SK-N-SH (cell line): ENCODE measurements around the gene ALKBH1. TPM values are rescaled to one million over a fixed set of nuclear protein-coding genes. Genes with fewer than 3 reads are reported as not detected.

Experiments used
- CTCF ChIA-PET: fragments of 300-600, 350-600 bp; formaldehyde crosslinking; extraction: SDS; loops from one replicate; lab custom pipeline; 2021; lab: Yijun Ruan, JAX
- POLR2A ChIA-PET: fragments of 350-600 bp; sonication (Branson Sonifier 250); formaldehyde crosslinking; extraction: SDS; loops from one replicate; lab custom pipeline; 2020; ENCODE audit warnings: antibody characterized with exemption, inconsistent platforms; lab: Yijun Ruan, JAX
- DNase-seq: peaks from one replicate; pipeline ENCODE4 v3.0.0; 2012
- H2AFZ ChIP-seq: fragments of 200-600 bp; sonication (generic); 2 replicates; pipeline ENCODE4 v1.8.1; 2016; ENCODE audit warnings: antibody characterized with exemption, mild to moderate bottlenecking, low read depth
- H3F3A ChIP-seq: fragments of 200-600 bp; sonication (generic); replicated peaks from 2 replicates; pipeline ENCODE3; 2016; ENCODE audit warnings: antibody characterized with exemption, mild to moderate bottlenecking; ENCODE audit not compliant: insufficient read depth
- H3K27ac ChIP-seq, 2 experiments: fragments of 200-500 bp in 1 of 2; fragments of 200-600 bp in 1 of 2; sonication (Bioruptor generic) in 1 of 2; sonication (generic), shearing (Covaris generic) in 1 of 2; 2 replicates each; pipeline versions ENCODE4 v1.5.1 to v1.6.1; 2014 to 2016; ENCODE audit warnings: low read depth in 2 of 2, inconsistent platforms in 1 of 2, low read length in 1 of 2, mild to moderate bottlenecking in 1 of 2, mixed read lengths in 1 of 2
- H3K27me3 ChIP-seq: fragments of 200-600 bp; sonication (generic), shearing (Covaris generic); 2 replicates; pipeline ENCODE4 v1.6.1; 2016; ENCODE audit warnings: mixed run types; ENCODE audit not compliant: insufficient read depth
- H3K36me3 ChIP-seq, 2 experiments: fragments of 200-500 bp in 1 of 2; fragments of 200-600 bp in 1 of 2; sonication (Bioruptor generic) in 1 of 2; sonication (generic) in 1 of 2; replicated peaks in 1 of 2; 2 replicates each; pipeline versions ENCODE3 to v1.5.1; 2014 to 2016; ENCODE audit warnings: low read length in 1 of 2, mild to moderate bottlenecking in 1 of 2; ENCODE audit not compliant: insufficient read depth in 2 of 2, control insufficient read depth in 1 of 2
- H3K4me1 ChIP-seq, 2 experiments: fragments of 200-500 bp in 1 of 2; fragments of 200-600 bp in 1 of 2; sonication (Bioruptor generic) in 1 of 2; sonication (generic), shearing (Covaris generic) in 1 of 2; 2 replicates each; pipeline versions ENCODE4 v1.5.1 to v1.6.1; 2014 to 2016; ENCODE audit warnings: low read depth in 1 of 2, low read length in 1 of 2, mixed run types in 1 of 2; ENCODE audit not compliant: insufficient read depth in 2 of 2, control insufficient read depth in 1 of 2
- H3K4me2 ChIP-seq: fragments of 200-600 bp; sonication (generic), shearing (Covaris generic); 2 replicates; pipeline ENCODE4 v1.6.1; 2017; ENCODE audit warnings: mixed run types
- H3K4me3 ChIP-seq, 2 experiments: fragments of 200-500 bp in 1 of 2; fragments of 200-600 bp in 1 of 2; sonication (Bioruptor generic) in 1 of 2; sonication (generic), shearing (Covaris generic) in 1 of 2; 2 replicates each; pipeline versions ENCODE4 v1.5.1 to v1.8.1; 2014 to 2016; ENCODE audit warnings: low read depth in 2 of 2, inconsistent platforms in 1 of 2, low read length in 1 of 2, mild to moderate bottlenecking in 1 of 2, mixed read lengths in 1 of 2, moderate library complexity in 1 of 2
- H3K79me2 ChIP-seq: fragments of 200-600 bp; sonication (generic); 2 replicates; pipeline ENCODE4 v1.8.1; 2017; ENCODE audit warnings: mild to moderate bottlenecking; ENCODE audit not compliant: insufficient read depth
- H3K9ac ChIP-seq: fragments of 200-600 bp; sonication (generic); 2 replicates; pipeline ENCODE4 v1.6.1; 2017; ENCODE audit warnings: mixed run types
- H3K9me2 ChIP-seq: fragments of 200-600 bp; sonication (generic); 2 replicates; pipeline ENCODE4 v1.6.1; 2017; ENCODE audit warnings: mixed run types
- H3K9me3 ChIP-seq: fragments of 200-600 bp; sonication (generic); 2 replicates; pipeline ENCODE4 v1.6.1; 2017; ENCODE audit warnings: mixed run types, mild to moderate bottlenecking, moderate library complexity
- H4K20me1 ChIP-seq: fragments of 200-600 bp; sonication (generic); 2 replicates; pipeline ENCODE4 v1.6.1; 2017; ENCODE audit warnings: mild to moderate bottlenecking, mixed run types; ENCODE audit not compliant: insufficient read depth
- ELF1 ChIP-seq: IDR thresholded peaks from 2 replicates; pipeline ENCODE4 v1.4.0; 2012
- EP300 ChIP-seq, 2 experiments: IDR thresholded peaks; 2 replicates each; pipeline versions ENCODE4 v1.4.0 to v1.6.1; 2012; ENCODE audit warnings: borderline replicate concordance in 1 of 2, low read depth in 1 of 2, low read length in 1 of 2
- FOSL2 ChIP-seq: IDR thresholded peaks from 2 replicates; pipeline ENCODE4 v1.4.0; 2012; ENCODE audit warnings: low read depth, mild to moderate bottlenecking, moderate library complexity, borderline replicate concordance
- POLR2AphosphoS5 ChIP-seq: IDR thresholded peaks from 2 replicates; pipeline ENCODE4 v1.6.1; 2012; ENCODE audit warnings: low read depth, low read length
- RAD21 ChIP-seq: IDR thresholded peaks from 2 replicates; pipeline ENCODE4 v1.6.1; 2012; ENCODE audit warnings: mild to moderate bottlenecking, low read length
- SIN3A ChIP-seq: IDR thresholded peaks from 2 replicates; pipeline ENCODE4 v1.6.1; 2012; ENCODE audit warnings: low read depth, mild to moderate bottlenecking, low read length, moderate library complexity, borderline replicate concordance
- WGBS: methylation state at CpG from one replicate; pipeline ENCODE4 v1.1.6; 2017; ENCODE audit warnings: low lambda C conversion rate; 5-methylcytosine and 5-hydroxymethylcytosine counted together
- polyA plus RNA-seq, 3 experiments: library from polyadenylated mRNA; depleted of rRNA; stranded (reverse); fragments of >200 nt; gene quantifications; 2 replicates each; pipeline ENCODE4 v1.2.3, GENCODE V29; 2012
- TF ChIP-seq, protein P1 (sequence below): fragments of 150-350 bp; IDR thresholded peaks from 2 replicates; pipeline ENCODE4 v1.6.1; 2017; ENCODE audit warnings: antibody characterized with exemption, low read length, low read depth, borderline replicate concordance
- TF ChIP-seq, protein P2 (sequence below): fragments of 200-600 bp; sonication (generic); IDR thresholded peaks from 2 replicates; pipeline ENCODE4 v1.6.1; 2017; ENCODE audit warnings: antibody characterized with exemption, mild to moderate bottlenecking, moderate library complexity

The ALKBH1 gene
- polyA plus RNA-seq, 1 of the 3 experiments (the other 2 are of a cell fraction) = 10.7 TPM

DNA sequence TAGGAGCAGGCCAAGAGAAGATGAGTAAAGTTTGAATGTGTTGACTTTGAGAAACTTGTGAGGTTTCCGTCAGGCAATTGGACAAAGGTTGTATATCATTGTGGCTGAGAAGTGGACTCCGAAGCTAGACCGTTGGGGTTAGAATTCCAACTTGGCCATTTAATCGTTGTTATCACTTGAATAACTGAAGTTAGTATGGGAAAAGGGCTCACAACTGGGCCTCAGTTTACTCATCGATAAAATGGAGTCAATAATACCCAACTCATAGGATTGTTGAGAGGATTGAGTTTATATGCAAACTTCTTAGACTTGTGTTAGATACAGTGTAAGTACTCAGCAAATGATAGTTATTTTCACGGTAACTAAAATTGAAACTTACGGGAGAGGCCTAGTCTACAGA lies 926 bp upstream of the ALKBH1 start (continued):
- TF ChIP-seq, protein P1, sequence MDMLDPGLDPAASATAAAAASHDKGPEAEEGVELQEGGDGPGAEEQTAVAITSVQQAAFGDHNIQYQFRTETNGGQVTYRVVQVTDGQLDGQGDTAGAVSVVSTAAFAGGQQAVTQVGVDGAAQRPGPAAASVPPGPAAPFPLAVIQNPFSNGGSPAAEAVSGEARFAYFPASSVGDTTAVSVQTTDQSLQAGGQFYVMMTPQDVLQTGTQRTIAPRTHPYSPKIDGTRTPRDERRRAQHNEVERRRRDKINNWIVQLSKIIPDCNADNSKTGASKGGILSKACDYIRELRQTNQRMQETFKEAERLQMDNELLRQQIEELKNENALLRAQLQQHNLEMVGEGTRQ = no peak
- TF ChIP-seq EP300 (IDR thresholded peaks at IDR 0.05; ENCODE audit: borderline replicate concordance in 1 of 2, low read depth in 1 of 2, low read length in 1 of 2) = no peak

DNA sequence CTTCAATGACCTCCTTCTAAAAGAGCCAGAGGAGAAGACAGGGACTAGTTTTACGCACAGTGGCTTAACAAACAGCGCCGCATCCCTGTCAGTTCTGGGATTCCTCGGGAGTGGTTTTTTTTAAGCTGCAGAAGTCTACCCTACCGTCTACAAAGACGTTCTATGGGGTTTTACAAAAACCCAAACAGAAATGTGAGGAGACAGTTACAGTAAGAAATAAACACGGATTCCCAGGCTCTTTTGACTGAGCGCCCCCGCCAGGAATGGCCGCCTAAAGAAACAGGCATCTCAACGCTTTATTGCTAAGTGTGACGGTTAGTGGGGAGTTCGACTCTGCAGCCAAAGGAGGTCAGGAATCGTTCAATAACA lies 484 bp downstream of the ALKBH1 start:
- CTCF ChIA-PET = interaction anchor here (1.6 to 3.2 kb wide), 3 partner anchors 10 to 248 kb away, joined by 8 to 10 read pairs (median 9); no protein-coding TSS in a partner anchor
- Histone ChIP-seq H3K9me3 (no peaks in the 10 kb centered on the region), H3F3A (peaks cover 8% of the 10 kb centered on the region), H3K4me2 (peak overlapping the region; percentile 95), H3K36me3 (peaks cover 28 to 30% of the 10 kb centered on the region in 2 experiments), H4K20me1 (peaks cover 13% of the 10 kb centered on the region; the same call in 1 of the 2 replicates), H3K79me2 (peaks cover 94% of the 10 kb centered on the region), H3K4me1 (peaks cover 17 to 19% of the 10 kb centered on the region in 2 experiments; a peak in 3 of 4 replicates), H3K4me3 (peak overlapping the region; percentile 86 to 96), H3K27me3 (no peaks in the 10 kb centered on the region), H2AFZ (peak overlapping the region; percentile 97), H3K9me2 (no peaks in the 10 kb centered on the region), H3K27ac (peak overlapping the region; percentile 58 to 62), H3K9ac (peak overlapping the region; percentile 78)
- under 1% methylated on average over 14 of the region's 14 CpGs for WGBS
- TF ChIP-seq, protein P2, sequence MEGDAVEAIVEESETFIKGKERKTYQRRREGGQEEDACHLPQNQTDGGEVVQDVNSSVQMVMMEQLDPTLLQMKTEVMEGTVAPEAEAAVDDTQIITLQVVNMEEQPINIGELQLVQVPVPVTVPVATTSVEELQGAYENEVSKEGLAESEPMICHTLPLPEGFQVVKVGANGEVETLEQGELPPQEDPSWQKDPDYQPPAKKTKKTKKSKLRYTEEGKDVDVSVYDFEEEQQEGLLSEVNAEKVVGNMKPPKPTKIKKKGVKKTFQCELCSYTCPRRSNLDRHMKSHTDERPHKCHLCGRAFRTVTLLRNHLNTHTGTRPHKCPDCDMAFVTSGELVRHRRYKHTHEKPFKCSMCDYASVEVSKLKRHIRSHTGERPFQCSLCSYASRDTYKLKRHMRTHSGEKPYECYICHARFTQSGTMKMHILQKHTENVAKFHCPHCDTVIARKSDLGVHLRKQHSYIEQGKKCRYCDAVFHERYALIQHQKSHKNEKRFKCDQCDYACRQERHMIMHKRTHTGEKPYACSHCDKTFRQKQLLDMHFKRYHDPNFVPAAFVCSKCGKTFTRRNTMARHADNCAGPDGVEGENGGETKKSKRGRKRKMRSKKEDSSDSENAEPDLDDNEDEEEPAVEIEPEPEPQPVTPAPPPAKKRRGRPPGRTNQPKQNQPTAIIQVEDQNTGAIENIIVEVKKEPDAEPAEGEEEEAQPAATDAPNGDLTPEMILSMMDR = peak; percentile 57
- TF ChIP-seq RAD21 (peak; percentile 41), POLR2AphosphoS5 (no peak)
- peak; percentile 49 for DNase-seq
- POLR2A ChIA-PET = interaction anchor here (1.4 kb wide), 1 partner anchor 93 kb away, joined by 3 read pairs; the partner anchor contains the start of gene ADCK1

DNA sequence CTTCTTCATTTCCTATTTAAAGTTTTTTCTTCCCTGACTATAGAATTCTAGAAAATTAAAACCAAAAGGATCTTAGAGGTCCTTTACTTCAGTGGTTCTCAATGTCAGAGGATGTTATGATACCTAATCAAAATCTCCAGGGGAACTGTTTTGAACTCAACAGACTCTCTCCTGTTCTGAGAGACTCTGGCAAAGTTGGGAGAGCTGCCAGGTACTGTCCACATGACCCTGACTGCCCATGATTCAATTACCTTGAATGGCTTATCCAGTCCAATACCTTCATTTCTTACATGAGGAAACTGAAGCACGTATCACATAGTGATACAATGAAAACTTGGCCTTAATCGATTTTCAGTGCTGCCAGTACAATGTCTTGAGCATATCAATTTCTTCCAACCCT lies 16.6 kb downstream of the ALKBH1 start:
- Histone ChIP-seq H3K9me3 (no peaks in the 10 kb centered on the region), H3K79me2 (peaks cover 9% of the 10 kb centered on the region; the same call in 1 of the 2 replicates), H4K20me1 (no peaks in the 10 kb centered on the region), H3K27me3 (no peaks in the 10 kb centered on the region), H3K4me3 (no peak overlapping the region), H3F3A (no peaks in the 10 kb centered on the region), H3K4me2 (no peak overlapping the region), H3K9me2 (no peaks in the 10 kb centered on the region), H3K9ac (no peak overlapping the region), H3K27ac (no peak overlapping the region), H3K4me1 (no peaks in the 10 kb centered on the region), H3K36me3 (peaks cover 3 to 48% of the 10 kb centered on the region in 2 experiments), H2AFZ (no peak overlapping the region)
- TF ChIP-seq ELF1 (no peak), FOSL2 (no peak), SIN3A (no peak)
- ChIA-PET CTCF (no interaction called here), POLR2A (no interaction called here)
- DNase-seq = no peak
- 85% methylated on average over 2 of the region's 2 CpGs for WGBS
